Keratinocyte (primary cell): ENCODE results near the gene TRAPPC2L.

ENCODE experiments used
- EZH2 ChIP-seq: IDR thresholded peaks from one replicate; pipeline ENCODE4 v1.6.1; 2012; ENCODE audit warnings: inconsistent platforms, mild to moderate bottlenecking, low read length, moderate library complexity
- TF ChIP-seq, protein P1 (sequence below), 3 experiments: IDR thresholded peaks in 1 of 3; conservative IDR thresholded peaks in 1 of 3; optimal IDR thresholded peaks in 1 of 3; 2 replicates in 2 of 3; 3 replicates in 1 of 3; pipeline versions ENCODE3 to v1.5.1; 2011; ENCODE audit warnings: low read length in 3 of 3, mild to moderate bottlenecking in 3 of 3, moderate library complexity in 2 of 3, control low read depth in 1 of 3, inconsistent platforms in 1 of 3; ENCODE audit not compliant: insufficient read depth in 2 of 3; ENCODE audit errors: extremely low read depth in 1 of 3

DNA sequence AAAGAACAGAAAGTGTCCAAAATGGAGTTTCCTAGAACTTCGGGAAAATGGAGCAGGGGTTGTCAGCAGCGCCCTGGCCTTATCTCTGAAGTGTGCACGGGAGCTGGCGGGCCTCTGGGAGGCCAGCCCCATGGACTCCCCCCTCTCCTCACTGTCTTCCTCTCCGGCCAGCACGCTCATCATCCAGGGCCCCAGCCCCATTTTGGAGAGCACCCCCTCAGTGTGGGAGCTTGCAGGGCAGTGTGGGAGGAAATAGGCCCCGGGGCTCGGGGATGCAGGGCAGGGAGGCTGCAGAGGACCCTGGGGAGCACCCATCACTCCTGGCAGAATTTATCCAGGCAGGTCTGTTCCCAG lies 14.4 kb downstream of the TRAPPC2L start:
- TF ChIP-seq, protein P1, sequence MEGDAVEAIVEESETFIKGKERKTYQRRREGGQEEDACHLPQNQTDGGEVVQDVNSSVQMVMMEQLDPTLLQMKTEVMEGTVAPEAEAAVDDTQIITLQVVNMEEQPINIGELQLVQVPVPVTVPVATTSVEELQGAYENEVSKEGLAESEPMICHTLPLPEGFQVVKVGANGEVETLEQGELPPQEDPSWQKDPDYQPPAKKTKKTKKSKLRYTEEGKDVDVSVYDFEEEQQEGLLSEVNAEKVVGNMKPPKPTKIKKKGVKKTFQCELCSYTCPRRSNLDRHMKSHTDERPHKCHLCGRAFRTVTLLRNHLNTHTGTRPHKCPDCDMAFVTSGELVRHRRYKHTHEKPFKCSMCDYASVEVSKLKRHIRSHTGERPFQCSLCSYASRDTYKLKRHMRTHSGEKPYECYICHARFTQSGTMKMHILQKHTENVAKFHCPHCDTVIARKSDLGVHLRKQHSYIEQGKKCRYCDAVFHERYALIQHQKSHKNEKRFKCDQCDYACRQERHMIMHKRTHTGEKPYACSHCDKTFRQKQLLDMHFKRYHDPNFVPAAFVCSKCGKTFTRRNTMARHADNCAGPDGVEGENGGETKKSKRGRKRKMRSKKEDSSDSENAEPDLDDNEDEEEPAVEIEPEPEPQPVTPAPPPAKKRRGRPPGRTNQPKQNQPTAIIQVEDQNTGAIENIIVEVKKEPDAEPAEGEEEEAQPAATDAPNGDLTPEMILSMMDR (optimal IDR thresholded peaks at IDR 0.05 in 1 of 3, IDR thresholded peaks at IDR 0.05 in 1 of 3, conservative IDR thresholded peaks at IDR 0.05 in 1 of 3; ENCODE audit: extremely low read depth in 1 of 3, insufficient read depth in 2 of 3, low read length in 3 of 3): no peak
- no peak for TF ChIP-seq EZH2
